Choroid plexus epithelial cell (primary cell): ENCODE measurements around the gene LRPPRC.

ENCODE experiments used
- DNase-seq: peaks from one replicate; pipeline ENCODE4 v3.0.0-alpha.2; 2010; ENCODE audit warnings: low read depth
- H3K4me3 ChIP-seq: 2 replicates; pipeline ENCODE4 v1.5.1; 2011; ENCODE audit warnings: low read depth, mild to moderate bottlenecking, control low read depth, low read length, moderate library complexity
- CTCF ChIP-seq: conservative IDR thresholded peaks from 2 replicates; pipeline ENCODE4 v1.5.1; 2011; ENCODE audit warnings: low read depth, mild to moderate bottlenecking, control low read depth, inconsistent platforms, low read length, moderate library complexity

The LRPPRC gene

DNA sequence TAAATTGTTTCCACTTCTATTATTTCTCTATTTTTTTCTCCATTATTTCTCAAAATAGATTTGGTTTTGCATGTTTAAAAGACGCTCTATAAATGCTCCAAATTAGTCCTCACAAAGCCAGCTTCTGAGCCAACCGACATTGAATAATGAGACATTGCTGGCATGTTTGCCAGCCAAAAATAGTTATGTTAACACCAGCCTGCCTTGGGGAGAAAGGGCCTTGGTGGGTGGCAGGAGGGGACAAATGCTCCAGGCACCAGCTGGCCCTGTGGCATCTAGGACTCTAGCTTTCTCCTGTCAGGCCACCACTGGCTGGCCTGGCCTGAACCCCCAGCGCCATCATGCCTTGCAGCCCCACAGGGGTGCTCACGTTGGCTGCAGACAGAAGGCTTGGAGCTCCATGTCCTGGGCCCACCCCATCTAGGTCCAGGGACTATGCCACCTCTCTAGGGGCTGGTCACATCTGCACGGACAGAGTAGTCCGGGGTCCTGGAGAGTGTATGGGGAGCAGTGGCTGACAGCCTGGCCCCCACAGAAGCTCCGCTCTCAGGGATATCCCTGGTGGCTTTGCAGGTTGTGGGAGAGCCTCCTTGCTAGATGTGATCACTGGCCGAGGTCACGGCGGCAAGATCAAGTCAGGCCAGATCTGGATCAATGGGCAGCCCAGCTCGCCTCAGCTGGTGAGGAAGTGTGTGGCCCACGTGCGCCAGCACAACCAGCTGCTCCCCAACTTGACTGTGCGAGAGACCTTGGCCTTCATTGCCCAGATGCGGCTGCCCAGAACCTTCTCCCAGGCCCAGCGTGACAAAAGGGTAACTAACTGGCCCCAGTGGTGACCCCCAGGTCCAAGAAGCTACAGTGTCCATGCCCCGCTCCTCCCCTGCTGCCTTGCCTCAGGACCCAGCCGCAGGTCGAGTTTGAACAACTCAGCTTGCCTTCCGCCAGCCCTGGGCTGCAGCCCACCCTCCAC lies 144.5 kb downstream of the LRPPRC start:
- TF ChIP-seq CTCF = no peak
- DNase-seq = no peak
- H3K4me3 ChIP-seq = no peak overlapping the region

DNA sequence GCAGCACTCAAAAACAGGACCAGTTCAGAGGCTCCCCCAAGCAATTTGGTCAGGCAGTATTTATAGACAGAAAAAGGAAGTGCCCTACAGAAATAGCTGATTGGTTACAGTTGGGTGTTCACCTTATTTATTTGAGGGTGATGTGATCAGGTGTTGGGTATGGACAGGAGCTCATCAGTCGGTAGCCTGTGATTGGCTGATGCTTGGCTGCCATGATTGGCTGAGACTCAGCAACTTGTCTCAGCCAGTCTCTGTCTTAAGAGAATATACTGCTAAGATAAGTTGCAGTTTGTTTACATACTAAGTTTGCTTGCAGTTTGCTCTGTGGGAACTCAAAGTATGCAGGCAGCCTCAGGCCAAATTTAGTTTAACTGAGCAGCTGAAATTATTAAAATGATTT lies 147.6 kb downstream of the LRPPRC start:
- DNase-seq = peak; percentile 17
- no peak for TF ChIP-seq CTCF
- H3K4me3 ChIP-seq = no peak overlapping the region

DNA sequence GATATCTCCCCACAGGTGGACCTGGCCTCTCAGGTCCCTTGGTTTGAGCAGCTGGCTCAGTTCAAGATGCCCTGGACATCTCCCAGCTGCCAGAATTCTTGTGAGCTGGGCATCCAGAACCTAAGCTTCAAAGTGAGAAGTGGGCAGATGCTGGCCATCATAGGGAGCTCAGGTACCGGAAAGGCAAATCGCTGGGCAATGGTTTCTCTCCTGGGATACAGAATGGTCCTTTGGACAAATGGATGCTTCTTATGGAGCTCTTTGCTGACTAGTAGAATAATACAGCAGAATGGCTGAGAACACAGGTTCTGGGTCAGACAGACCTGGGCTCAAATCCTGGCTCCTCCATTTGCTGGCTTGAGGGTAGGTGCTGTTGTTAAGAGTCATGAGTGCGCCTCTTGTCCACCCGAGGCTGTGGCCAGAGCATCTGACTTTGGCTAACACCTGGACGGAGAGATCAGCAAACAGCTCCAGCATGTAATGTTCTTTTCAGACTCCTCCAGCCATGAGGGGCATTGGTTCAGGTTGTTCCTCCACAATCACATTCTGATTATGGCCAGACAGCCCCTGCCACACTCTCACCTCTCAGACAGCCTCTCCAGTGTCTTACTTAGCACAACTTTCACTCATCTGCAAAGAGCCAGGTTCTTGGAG lies 149.5 kb downstream of the LRPPRC start:
- no peak for DNase-seq
- TF ChIP-seq CTCF = no peak
- H3K4me3 ChIP-seq = no peak overlapping the region

GRCh38 chr2:43845181-43845580 lies 150.6 kb downstream of the LRPPRC start:
- no peak for TF ChIP-seq CTCF
- no peak overlapping the region for H3K4me3 ChIP-seq
- no peak for DNase-seq

DNA sequence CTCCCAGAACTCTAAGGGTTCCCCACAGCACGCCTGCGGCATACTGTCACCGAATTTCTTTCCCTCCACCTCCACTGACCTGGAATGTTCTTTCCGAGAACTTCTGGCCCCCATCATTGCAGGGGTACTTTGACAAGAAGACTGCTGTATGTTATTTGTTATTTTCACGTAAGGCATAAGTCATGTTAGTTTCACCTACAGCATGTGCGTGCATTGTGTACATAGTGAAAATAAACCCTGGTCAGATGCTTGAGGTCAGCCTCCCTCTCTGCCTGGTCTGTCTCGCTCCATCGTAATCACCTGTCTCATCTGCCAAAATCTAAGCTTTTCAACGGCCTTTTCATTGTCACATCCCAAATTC lies 152.9 kb downstream of the LRPPRC start:
- TF ChIP-seq CTCF = no peak
- DNase-seq = no peak
- H3K4me3 ChIP-seq = no peak overlapping the region

DNA sequence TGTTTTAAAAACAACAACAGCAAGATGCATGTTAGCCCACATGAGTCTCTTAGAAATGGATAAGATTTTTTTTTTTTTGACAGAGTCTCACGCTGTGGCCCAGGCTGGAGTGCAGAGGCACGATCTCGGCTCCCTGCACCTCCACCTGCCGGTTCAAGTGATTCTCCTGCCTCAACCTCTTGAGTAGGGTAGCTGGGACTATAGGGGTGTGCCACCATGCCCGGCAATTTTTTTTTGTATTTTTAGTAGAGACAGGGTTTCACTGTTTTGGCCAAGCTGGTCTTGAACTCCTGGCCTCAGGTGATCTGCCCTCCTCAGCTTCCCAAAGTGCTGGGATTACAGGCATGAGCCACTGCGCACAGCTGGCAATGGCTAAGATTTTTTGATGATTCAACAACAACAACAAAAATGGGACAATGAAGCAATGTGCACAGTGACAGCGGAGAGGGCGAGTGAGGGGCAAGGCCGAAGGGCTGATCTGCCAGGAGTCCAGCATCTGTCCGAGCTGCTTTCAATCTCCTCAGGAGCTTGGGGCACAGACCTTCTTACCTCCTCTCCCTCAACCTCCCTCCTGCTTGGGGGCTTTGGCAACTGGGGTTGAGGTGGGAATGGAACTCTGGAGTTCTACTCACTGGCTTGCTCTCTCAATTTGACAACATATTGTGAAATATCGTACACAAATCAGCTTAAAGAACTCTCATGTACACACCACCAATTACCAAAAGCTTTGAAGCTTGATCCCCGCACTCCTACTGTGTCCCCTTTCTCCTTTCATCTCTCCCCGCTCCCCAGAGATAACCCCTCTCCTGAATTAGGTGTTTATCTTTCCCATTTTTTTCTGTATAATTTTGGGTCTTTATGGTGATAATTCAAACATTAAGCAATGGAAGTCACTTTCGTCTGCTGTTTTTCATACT lies 153.6 kb downstream of the LRPPRC start:
- no peak for TF ChIP-seq CTCF
- DNase-seq = no peak
- no peak overlapping the region for H3K4me3 ChIP-seq
